Subcutaneous adipose tissue (tissue), 4 donors: Measurements from ENCODE around the gene EXOSC9. TPM values are rescaled to one million over a fixed set of nuclear protein-coding genes. Genes with fewer than 3 reads are reported as not detected.

Experiments used
- total RNA-seq, 4 donors: library from RNA; depleted of rRNA; stranded (reverse); fragments of >200 nt; gene quantifications; one replicate each; pipeline ENCODE4 v1.1.0, GENCODE V29; 2016
- TF ChIP-seq, protein P1 (sequence below): fragments of 450-650 bp; IDR thresholded peaks from one replicate; pipeline ENCODE4 v1.5.1; 2016; ENCODE audit warnings: low read depth, mild to moderate bottlenecking, control low read depth, antibody characterized with exemption, moderate library complexity

EXOSC9 gene
- total RNA-seq, 4 donors from 2014 or later = 21.2 to 34.1 (median 28.3) TPM

DNA sequence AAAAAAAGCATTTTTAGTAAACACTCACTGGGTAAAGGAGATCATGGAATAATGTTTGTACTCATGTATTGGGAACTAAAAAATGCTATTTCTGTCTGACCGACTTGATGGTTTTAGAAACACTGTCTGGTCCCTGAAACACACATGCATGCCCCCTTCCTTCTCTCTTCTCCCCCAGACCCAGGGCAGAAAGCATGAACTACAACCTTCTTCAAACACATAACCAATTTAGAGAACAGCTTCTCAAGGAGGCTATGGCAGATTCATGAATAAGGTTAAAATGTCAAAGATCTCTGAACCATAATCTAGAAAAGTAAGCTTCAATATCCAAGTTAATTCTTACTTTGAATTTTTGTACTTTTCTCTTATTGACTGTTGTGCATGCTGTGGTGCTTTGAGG is 16.6 kb downstream of the EXOSC9 start:
- TF ChIP-seq, protein P1, sequence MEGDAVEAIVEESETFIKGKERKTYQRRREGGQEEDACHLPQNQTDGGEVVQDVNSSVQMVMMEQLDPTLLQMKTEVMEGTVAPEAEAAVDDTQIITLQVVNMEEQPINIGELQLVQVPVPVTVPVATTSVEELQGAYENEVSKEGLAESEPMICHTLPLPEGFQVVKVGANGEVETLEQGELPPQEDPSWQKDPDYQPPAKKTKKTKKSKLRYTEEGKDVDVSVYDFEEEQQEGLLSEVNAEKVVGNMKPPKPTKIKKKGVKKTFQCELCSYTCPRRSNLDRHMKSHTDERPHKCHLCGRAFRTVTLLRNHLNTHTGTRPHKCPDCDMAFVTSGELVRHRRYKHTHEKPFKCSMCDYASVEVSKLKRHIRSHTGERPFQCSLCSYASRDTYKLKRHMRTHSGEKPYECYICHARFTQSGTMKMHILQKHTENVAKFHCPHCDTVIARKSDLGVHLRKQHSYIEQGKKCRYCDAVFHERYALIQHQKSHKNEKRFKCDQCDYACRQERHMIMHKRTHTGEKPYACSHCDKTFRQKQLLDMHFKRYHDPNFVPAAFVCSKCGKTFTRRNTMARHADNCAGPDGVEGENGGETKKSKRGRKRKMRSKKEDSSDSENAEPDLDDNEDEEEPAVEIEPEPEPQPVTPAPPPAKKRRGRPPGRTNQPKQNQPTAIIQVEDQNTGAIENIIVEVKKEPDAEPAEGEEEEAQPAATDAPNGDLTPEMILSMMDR = no peak

DNA sequence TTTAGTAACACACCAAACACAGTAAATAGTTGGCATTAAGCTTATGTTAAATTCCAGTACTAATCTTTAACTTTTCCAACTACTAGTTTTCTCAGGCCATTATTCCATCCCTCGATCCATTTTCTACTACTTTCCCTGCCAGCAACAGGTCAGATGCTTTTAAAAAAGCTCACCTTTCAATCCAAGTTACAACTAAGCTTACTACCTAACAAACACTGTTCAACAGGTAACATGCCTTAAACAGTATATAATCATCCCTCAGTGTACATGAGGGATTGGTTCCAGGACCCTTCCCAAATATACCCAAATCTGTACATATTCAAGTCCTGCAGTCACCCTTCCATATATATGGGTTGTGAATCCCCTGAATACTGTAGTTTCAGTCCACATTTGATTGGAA is 17.1 kb downstream of the EXOSC9 start:
- TF ChIP-seq, protein P1 = no peak

DNA sequence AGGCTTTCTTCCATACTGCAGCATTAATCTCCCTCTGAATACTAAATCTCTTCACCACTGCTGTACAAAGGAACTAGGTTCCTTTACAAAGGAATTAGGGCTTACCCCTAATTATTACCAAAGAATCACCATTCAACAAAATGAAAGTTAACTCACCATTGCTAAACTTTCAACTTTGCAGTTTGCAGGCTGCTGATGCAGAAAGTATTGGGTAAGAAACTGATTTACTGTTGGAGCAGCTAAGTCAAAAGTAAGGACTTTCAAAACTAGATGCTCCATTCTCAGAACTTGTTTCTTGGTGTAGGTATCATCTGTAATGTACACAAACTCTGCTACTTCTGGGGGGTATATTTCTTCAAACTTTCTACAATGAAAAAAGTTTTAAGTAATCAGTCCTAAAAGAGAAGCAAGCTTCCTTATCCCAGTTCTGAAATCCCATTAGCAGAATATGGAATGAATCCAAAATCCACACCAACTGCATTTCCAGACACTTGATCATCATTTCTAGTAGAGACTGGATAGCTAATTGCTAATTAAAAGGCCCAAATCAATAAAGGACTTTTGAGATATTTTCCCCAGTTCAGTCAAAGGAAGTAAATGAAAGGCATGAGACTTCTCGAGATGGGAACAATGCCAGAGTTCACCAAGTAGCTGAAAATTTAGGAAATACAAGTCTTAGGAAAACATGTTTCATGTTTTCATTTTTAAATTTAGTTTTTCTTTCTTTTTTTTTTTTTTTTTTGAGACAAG is 18.3 kb downstream of the EXOSC9 start:
- TF ChIP-seq, protein P1 = no peak

DNA sequence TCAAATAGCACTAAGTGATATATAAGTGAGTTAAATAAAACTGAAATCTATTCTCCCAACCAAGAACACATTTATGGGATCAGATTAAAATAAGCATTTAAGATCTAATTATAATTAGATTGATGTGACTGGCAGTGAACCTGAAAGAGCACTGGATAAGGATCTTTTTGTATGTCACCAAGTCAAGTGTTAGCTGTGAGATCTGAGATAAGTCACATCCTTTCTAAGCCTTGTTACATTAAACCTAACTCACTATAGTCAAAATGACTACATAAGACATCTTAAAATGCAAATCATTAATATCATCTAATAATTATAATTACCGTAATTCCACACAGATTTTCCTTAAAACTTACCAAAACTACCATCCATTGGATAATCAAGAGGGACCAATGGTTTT is 20.9 kb downstream of the EXOSC9 start:
- TF ChIP-seq, protein P1 = no peak

DNA sequence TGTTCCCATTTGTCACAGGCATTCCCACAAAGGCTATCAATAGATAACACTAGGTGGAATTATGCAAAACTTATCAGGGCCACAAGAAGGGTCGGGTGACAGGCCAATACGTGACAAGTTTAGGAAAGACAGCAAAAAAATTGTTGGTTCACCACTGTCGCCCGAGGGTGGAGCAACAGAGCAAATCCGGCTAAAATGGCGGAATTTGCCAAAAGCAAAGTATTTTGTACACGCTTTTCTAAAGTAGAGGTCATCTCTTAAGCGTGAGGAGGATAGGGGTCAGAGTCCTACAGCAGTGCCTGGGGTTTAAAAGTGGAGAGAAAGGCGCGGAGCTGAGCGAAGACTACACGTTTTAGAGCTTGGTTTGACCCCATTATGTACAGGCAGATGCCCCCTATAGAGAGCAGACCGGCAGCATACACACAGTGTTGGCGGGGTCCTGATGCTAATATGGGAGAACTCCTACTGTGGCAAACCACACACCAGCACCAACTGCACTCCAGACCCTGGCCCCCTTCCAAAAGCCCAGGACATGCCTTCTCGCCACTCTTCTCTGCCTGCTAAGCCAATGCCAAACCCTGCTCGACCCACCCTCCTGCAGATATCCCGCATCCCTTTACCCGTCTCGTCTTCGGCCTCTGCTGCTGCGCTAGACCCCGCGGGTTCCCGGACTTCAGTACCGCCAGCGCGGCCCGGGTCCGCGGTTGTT is 21.8 kb downstream of the EXOSC9 start:
- TF ChIP-seq, protein P1 = no peak

DNA sequence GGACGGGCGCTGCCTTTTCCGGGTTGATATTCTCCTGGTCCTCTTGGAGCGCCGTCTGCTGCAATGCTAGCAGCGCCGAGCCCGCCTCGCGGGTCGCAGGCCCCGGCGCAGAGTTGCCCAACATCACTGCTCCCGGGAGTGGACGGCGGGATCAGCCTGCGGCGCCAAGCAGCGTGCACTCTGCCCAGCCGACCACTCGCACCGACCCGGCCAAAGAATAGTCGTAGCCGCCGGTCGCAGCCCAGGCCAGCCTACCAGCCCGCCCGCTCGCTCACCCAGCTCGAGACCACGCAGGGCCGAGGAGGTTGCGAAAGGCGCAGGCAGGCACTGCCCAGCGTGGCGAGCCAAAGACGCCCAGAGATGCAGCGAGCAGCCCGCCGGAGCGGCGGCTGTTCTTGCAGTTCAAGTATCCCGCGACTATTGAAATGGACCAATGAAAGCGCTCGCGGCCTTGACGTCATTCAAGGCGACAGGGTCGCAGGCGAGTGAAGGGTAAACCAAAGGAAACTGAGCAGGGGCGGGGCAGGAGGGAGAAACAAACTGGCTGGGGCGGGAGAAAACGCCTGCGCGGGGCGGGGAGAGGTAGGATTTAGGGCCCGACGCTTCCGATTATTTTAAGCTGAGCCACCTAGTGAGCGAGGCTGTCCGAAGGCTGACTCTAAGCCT is 22.5 kb downstream of the EXOSC9 start, which contains the start of gene CCNA2:
Gene CCNA2 (minus strand): TSS at position 379 of the 666 bp plus-strand sequence. CDS start 255 bp downstream, at position 124.
- TF ChIP-seq, protein P1 = no peak

DNA sequence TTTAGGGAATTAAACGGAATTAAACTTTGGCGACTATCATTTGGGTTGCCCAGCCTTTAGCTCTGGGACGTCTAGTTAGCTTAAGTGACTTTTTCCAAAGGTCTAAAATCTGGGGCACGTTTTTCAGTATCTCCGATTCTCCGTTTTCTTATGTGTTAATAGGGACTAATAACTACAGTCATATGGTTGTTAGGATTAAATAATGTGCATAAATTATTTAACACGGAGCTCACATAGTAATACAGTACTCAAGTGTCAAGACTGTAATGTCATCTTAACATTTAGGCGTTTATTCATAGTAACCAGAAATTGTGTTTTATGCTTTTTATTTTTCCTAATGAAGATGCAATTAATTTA is 23.0 kb downstream of the EXOSC9 start:
- TF ChIP-seq, protein P1 = no peak
